Measurements from ENCODE around the gene AGBL4. TPM values are rescaled to one million over a fixed set of nuclear protein-coding genes. Genes with fewer than 3 reads are reported as not detected.

The AGBL4 gene
- polyA plus RNA-seq, 3 donors = 0.05 TPM; not detected in 2

DNA sequence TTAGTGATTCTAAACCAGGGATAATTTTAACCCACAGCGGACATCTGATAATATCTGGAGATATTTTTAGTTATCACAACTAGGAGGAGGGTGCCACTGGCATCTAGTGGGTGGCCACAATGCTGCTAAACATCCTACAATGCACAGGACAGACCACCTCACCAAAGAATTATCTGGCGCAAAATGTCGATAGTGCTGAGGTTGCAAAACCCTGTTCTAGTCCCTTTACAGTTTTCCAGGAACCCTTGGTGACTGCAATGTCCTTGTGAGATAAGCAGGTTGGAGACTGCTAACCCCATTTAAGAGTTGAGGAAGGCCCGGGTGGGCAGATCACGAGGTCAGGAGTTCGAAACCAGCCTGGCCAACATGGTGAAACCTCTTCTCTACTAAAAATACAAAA is 1083.9 kb downstream of the AGBL4 start:
- H3K27me3 ChIP-seq (ENCODE audit: control insufficient read depth in 2 of 2, insufficient read depth in 2 of 2, low read length in 2 of 2) = no peaks in the 10 kb centered on the region
- no peaks in the 10 kb centered on the region for H4K20me1 ChIP-seq (ENCODE audit: insufficient read depth, low read length)
- Mint-ChIP-seq H3K9me3 (peaks cover 0 to 2% (median 1%) of the 10 kb centered on the region in 7 donors), H3K36me3 (no peaks in the 10 kb centered on the region), H3K4me1 (no peaks in the 10 kb centered on the region), H3K4me3 (no peak overlapping the region), H3K27me3 (ENCODE audit: low read depth in 3 of 3) (peaks cover 0 to 8% (median 5%) of the 10 kb centered on the region in 3 donors), H3K27ac (no peak overlapping the region)
- no peaks in the 10 kb centered on the region for H3K9me3 ChIP-seq (replicated peaks in 1 of 2; ENCODE audit: control insufficient read depth in 1 of 2, insufficient read depth in 1 of 2, low read length in 2 of 2)
- no peak for DNase-seq
- TF ChIP-seq, protein P1, sequence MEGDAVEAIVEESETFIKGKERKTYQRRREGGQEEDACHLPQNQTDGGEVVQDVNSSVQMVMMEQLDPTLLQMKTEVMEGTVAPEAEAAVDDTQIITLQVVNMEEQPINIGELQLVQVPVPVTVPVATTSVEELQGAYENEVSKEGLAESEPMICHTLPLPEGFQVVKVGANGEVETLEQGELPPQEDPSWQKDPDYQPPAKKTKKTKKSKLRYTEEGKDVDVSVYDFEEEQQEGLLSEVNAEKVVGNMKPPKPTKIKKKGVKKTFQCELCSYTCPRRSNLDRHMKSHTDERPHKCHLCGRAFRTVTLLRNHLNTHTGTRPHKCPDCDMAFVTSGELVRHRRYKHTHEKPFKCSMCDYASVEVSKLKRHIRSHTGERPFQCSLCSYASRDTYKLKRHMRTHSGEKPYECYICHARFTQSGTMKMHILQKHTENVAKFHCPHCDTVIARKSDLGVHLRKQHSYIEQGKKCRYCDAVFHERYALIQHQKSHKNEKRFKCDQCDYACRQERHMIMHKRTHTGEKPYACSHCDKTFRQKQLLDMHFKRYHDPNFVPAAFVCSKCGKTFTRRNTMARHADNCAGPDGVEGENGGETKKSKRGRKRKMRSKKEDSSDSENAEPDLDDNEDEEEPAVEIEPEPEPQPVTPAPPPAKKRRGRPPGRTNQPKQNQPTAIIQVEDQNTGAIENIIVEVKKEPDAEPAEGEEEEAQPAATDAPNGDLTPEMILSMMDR (IDR thresholded peaks at IDR 0.05) = no peak
- H3K79me2 ChIP-seq (ENCODE audit: insufficient read depth, low read length) = no peaks in the 10 kb centered on the region
- H3K9ac ChIP-seq (ENCODE audit: insufficient read depth, low read length, poor library complexity, severe bottlenecking) = no peak overlapping the region
- H3K36me3 ChIP-seq (replicated peaks in 1 of 2; ENCODE audit: control insufficient read depth in 1 of 2, insufficient read depth in 2 of 2, low read length in 2 of 2) = no peaks in the 10 kb centered on the region
- no peaks in the 10 kb centered on the region for H3K4me1 ChIP-seq (ENCODE audit: control insufficient read depth in 1 of 2, insufficient read depth in 2 of 2, low read length in 2 of 2)
- intact Hi-C loops (cut with micrococcal nuclease) = no loop called here
- H3K4me2 ChIP-seq (replicated peaks; ENCODE audit: extremely low read depth, low read length, poor library complexity, severe bottlenecking) = no peak overlapping the region
- H2AFZ ChIP-seq (ENCODE audit: insufficient read depth, low read depth, low read length, poor library complexity, severe bottlenecking) = no peak overlapping the region
- H3K4me3 ChIP-seq (replicated peaks in 1 of 3; ENCODE audit: low read depth in 2 of 3, low read length in 3 of 3) = no peak overlapping the region
- WGBS (ENCODE audit: insufficient coverage) = no CpG with 5 or more reads among the region's 6 CpGs
- H3K27ac ChIP-seq (ENCODE audit: low read depth in 1 of 2, low read length in 2 of 2) = no peak overlapping the region

- Histone ChIP-seq H3K4me3 (replicated peaks in 1 of 3; ENCODE audit: low read depth in 2 of 3, low read length in 3 of 3) (no peak overlapping the region), H3K27me3 (ENCODE audit: control insufficient read depth in 2 of 2, insufficient read depth in 2 of 2, low read length in 2 of 2) (no peaks in the 10 kb centered on the region), H3K4me1 (ENCODE audit: control insufficient read depth in 1 of 2, insufficient read depth in 2 of 2, low read length in 2 of 2) (no peaks in the 10 kb centered on the region), H3K9me3 (replicated peaks in 1 of 2; ENCODE audit: control insufficient read depth in 1 of 2, insufficient read depth in 1 of 2, low read length in 2 of 2) (no peaks in the 10 kb centered on the region), H3K27ac (ENCODE audit: low read depth in 1 of 2, low read length in 2 of 2) (no peak overlapping the region), H2AFZ (ENCODE audit: insufficient read depth, low read depth, low read length, poor library complexity, severe bottlenecking) (no peak overlapping the region), H3K4me2 (replicated peaks; ENCODE audit: extremely low read depth, low read length, poor library complexity, severe bottlenecking) (no peak overlapping the region), H3K36me3 (replicated peaks in 1 of 2; ENCODE audit: control insufficient read depth in 1 of 2, insufficient read depth in 2 of 2, low read length in 2 of 2) (no peaks in the 10 kb centered on the region), H4K20me1 (ENCODE audit: insufficient read depth, low read length) (no peaks in the 10 kb centered on the region), H3K9ac (ENCODE audit: insufficient read depth, low read length, poor library complexity, severe bottlenecking) (no peak overlapping the region), H3K79me2 (ENCODE audit: insufficient read depth, low read length) (no peaks in the 10 kb centered on the region)
- 86% methylated on average over 2 of the region's 3 CpGs for WGBS (ENCODE audit: insufficient coverage)
- Mint-ChIP-seq H3K27ac (no peak overlapping the region), H3K9me3 (peaks cover 0 to 2% (median 1%) of the 10 kb centered on the region in 7 donors), H3K36me3 (no peaks in the 10 kb centered on the region), H3K4me3 (no peak overlapping the region), H3K27me3 (ENCODE audit: low read depth in 3 of 3) (peaks cover 0 to 8% (median 6%) of the 10 kb centered on the region in 3 donors), H3K4me1 (no peaks in the 10 kb centered on the region)
- intact Hi-C loops (cut with micrococcal nuclease) = no loop called here
- TF ChIP-seq, protein P1 (IDR thresholded peaks at IDR 0.05) = no peak
- DNase-seq = no peak
These were observed 1084.7 kb downstream of the AGBL4 start for GRCh38 chr1:48939042-48939441.
